ENCODE data around the gene DNAJC9. TPM values are rescaled to one million over a fixed set of nuclear protein-coding genes. Genes with fewer than 3 reads are reported as not detected.

DNAJC9 gene
- total RNA-seq, 1 donor from 2014 or later, result 5.3 TPM

DNA sequence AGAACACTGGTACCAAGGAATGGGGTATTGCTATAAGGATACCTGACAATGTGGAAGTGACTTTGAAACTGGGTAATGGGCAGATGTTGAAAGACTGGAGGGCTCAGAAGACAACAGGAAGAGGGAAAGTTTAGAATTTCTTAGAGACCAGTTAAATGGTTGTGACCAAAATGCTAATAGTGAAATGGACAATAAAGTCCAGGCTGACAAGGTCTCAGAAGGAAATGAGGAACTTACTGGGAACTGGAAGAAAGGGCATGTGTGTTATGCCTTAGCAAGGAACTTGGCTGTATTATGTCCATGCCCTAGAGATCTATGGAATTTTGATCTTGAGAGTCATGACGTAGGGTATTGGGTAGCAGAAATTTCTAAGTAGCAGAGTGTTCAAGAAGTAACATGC is 41.2 kb downstream of the DNAJC9 start:
- Histone ChIP-seq H3K4me1 (no peaks in the 10 kb centered on the region), H3K27me3 (no peaks in the 10 kb centered on the region), H3K9me3 (no peaks in the 10 kb centered on the region), H3K27ac (no peak overlapping the region), H3K4me3 (no peak overlapping the region), H3K36me3 (peaks cover 3 to 35% of the 10 kb centered on the region in 2 donors)
- TF ChIP-seq, protein P1, sequence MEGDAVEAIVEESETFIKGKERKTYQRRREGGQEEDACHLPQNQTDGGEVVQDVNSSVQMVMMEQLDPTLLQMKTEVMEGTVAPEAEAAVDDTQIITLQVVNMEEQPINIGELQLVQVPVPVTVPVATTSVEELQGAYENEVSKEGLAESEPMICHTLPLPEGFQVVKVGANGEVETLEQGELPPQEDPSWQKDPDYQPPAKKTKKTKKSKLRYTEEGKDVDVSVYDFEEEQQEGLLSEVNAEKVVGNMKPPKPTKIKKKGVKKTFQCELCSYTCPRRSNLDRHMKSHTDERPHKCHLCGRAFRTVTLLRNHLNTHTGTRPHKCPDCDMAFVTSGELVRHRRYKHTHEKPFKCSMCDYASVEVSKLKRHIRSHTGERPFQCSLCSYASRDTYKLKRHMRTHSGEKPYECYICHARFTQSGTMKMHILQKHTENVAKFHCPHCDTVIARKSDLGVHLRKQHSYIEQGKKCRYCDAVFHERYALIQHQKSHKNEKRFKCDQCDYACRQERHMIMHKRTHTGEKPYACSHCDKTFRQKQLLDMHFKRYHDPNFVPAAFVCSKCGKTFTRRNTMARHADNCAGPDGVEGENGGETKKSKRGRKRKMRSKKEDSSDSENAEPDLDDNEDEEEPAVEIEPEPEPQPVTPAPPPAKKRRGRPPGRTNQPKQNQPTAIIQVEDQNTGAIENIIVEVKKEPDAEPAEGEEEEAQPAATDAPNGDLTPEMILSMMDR (IDR thresholded peaks at IDR 0.05), result no peak
- no peak for DNase-seq (ENCODE audit: low spot score in 2 of 2)
- intact Hi-C loops (cut with DNase I), result no loop called here

DNA sequence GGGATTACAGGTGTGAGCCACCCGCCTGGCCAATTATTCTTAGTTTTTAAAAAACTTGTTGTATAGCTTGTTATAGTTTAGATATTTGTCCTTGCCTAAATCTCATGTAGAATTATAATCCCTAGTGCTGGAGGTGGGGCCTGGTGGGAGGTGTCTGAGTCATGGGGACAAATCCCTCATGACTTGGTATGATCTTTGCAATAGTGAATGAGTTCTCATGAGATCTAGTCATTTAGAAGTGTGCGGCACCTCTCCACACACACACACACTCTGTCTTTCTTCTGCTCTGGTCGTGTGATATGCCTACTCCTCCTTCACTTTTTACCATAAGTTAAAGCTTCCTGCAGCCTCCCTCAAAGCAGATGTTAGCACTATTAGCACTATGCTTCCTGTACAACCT is 42.0 kb downstream of the DNAJC9 start:
- Histone ChIP-seq H3K4me1 (no peaks in the 10 kb centered on the region), H3K4me3 (no peak overlapping the region), H3K36me3 (peaks cover 3 to 34% of the 10 kb centered on the region in 2 donors), H3K9me3 (no peaks in the 10 kb centered on the region), H3K27ac (no peak overlapping the region), H3K27me3 (no peaks in the 10 kb centered on the region)
- TF ChIP-seq, protein P1 (IDR thresholded peaks at IDR 0.05), result no peak
- intact Hi-C loops (cut with DNase I), result no loop called here
- no peak for DNase-seq (ENCODE audit: low spot score in 2 of 2)

Other genes starting within 250 kb of the DNAJC9 start
- gene P4HA1, start 150.4 kb downstream of the DNAJC9 start, total RNA-seq, result 6.9 TPM
- 7.6 TPM for gene NUDT13, start 136.8 kb downstream of the DNAJC9 start, total RNA-seq
- gene ECD, start 79.2 kb downstream of the DNAJC9 start, total RNA-seq, result 6.2 TPM
- 19.4 TPM for gene FAM149B1, start 79.1 kb downstream of the DNAJC9 start, total RNA-seq
- gene MRPS16, start 5.4 kb upstream of the DNAJC9 start, total RNA-seq, result 44.5 TPM
- gene CFAP70, start 111.6 kb upstream of the DNAJC9 start, total RNA-seq, result not detected
- 63.2 TPM for gene ANXA7, start 166.8 kb upstream of the DNAJC9 start, total RNA-seq
- gene MSS51, start 186.3 kb upstream of the DNAJC9 start, total RNA-seq, result not detected
- gene PPP3CB, start 248.8 kb upstream of the DNAJC9 start, total RNA-seq, result 23.0 TPM

All from ascending aorta (tissue), 2 donors.